HG02852 (cell line): ENCODE measurements around the gene RAD50.

ENCODE experiments used
- ATAC-seq: cut with Tn5 transposase; IDR thresholded peaks from one replicate; pipeline ENCODE4 v1.9.1; 2021; ENCODE audit warnings: mild to moderate bottlenecking, moderate library complexity; ENCODE audit not compliant: unreplicated experiment

The RAD50 gene

GRCh38 chr5:132659598-132660493 lies 103.1 kb downstream of the RAD50 start:
- no peak for ATAC-seq

GRCh38 chr5:132661231-132662003 lies 104.6 kb downstream of the RAD50 start:
- ATAC-seq, result no peak

- ATAC-seq, result no peak
Observed at GRCh38 chr5:132662004-132662401, 105.2 kb downstream of the RAD50 start.

- ATAC-seq, result peak; percentile 71
Observed at GRCh38 chr5:132662925-132663770, 106.4 kb downstream of the RAD50 start.

GRCh38 chr5:132663771-132664695 lies 107.3 kb downstream of the RAD50 start:
- peak; percentile 39 for ATAC-seq

GRCh38 chr5:132664696-132665209 lies 108.0 kb downstream of the RAD50 start:
- ATAC-seq, result no peak

GRCh38 chr5:132665574-132666080 lies 108.8 kb downstream of the RAD50 start:
- no peak for ATAC-seq

- ATAC-seq, result no peak
Observed at GRCh38 chr5:132666310-132667123, 109.7 kb downstream of the RAD50 start.

GRCh38 chr5:132667309-132667708 lies 110.5 kb downstream of the RAD50 start:
- no peak for ATAC-seq

- ATAC-seq, result no peak
Observed at GRCh38 chr5:132667761-132668705, 111.3 kb downstream of the RAD50 start.

- ATAC-seq, result no peak
Observed at GRCh38 chr5:132668706-132669454, 112.1 kb downstream of the RAD50 start.

- ATAC-seq, result no peak
Observed at GRCh38 chr5:132669455-132669820, 112.7 kb downstream of the RAD50 start.

- no peak for ATAC-seq
Observed at GRCh38 chr5:132669966-132670882, 113.4 kb downstream of the RAD50 start.

- no peak for ATAC-seq
Observed at GRCh38 chr5:132671000-132671399, 114.2 kb downstream of the RAD50 start.

GRCh38 chr5:132673488-132673887 lies 116.7 kb downstream of the RAD50 start:
- no peak for ATAC-seq
